ENCODE data around the gene CA7. TPM values are rescaled to one million over a fixed set of nuclear protein-coding genes. Genes with fewer than 3 reads are reported as not detected.

The CA7 gene
- total RNA-seq, 1 donor from 2014 or later, result not detected

- DNase-seq (ENCODE audit: low spot score), result peak; percentile 93
These were observed 28.9 kb downstream of the CA7 start for GRCh38 chr16:66872943-66873684.

GRCh38 chr16:66873685-66874055 is 29.5 kb downstream of the CA7 start:
- no peak for DNase-seq (ENCODE audit: low spot score)

- no peak for DNase-seq (ENCODE audit: low spot score)
These were observed 30.0 kb downstream of the CA7 start for GRCh38 chr16:66874079-66874775.

GRCh38 chr16:66878067-66878466 is 33.9 kb downstream of the CA7 start:
- DNase-seq (ENCODE audit: low spot score), result no peak

- peak; percentile 96 for DNase-seq (ENCODE audit: low spot score)
These were observed 36.2 kb downstream of the CA7 start, which contains the start of gene PDP2 for GRCh38 chr16:66880288-66881013. Gene PDP2 (plus strand): TSS chr16:66880515. CDS start chr16:66884285, 3,770 bp downstream.

- no peak for DNase-seq (ENCODE audit: low spot score)
These were observed 36.8 kb downstream of the CA7 start for GRCh38 chr16:66881014-66881417.

- DNase-seq (ENCODE audit: low spot score), result no peak
These were observed 37.3 kb downstream of the CA7 start for GRCh38 chr16:66881560-66881959.

GRCh38 chr16:66881964-66882508 is 37.8 kb downstream of the CA7 start:
- DNase-seq (ENCODE audit: low spot score), result no peak

- no peak for DNase-seq (ENCODE audit: low spot score)
These were observed 38.5 kb downstream of the CA7 start for GRCh38 chr16:66882702-66883101.

GRCh38 chr16:66885491-66885890 is 41.3 kb downstream of the CA7 start:
- no peak for DNase-seq (ENCODE audit: low spot score)

GRCh38 chr16:66886321-66886720 is 42.1 kb downstream of the CA7 start:
- DNase-seq (ENCODE audit: low spot score), result no peak

- no peak for DNase-seq (ENCODE audit: low spot score)
These were observed 42.7 kb downstream of the CA7 start for GRCh38 chr16:66886914-66887313.

GRCh38 chr16:66888647-66889615 is 44.7 kb downstream of the CA7 start:
- DNase-seq (ENCODE audit: low spot score), result no peak

- DNase-seq (ENCODE audit: low spot score), result no peak
These were observed 45.4 kb downstream of the CA7 start for GRCh38 chr16:66889622-66890021.

- DNase-seq (ENCODE audit: low spot score), result no peak
These were observed 46.6 kb downstream of the CA7 start for GRCh38 chr16:66890799-66891198.

GRCh38 chr16:66891360-66891759 is 47.1 kb downstream of the CA7 start:
- DNase-seq (ENCODE audit: low spot score), result no peak

GRCh38 chr16:66891797-66892196 is 47.6 kb downstream of the CA7 start:
- DNase-seq (ENCODE audit: low spot score), result no peak

GRCh38 chr16:66894055-66894454 is 49.8 kb downstream of the CA7 start:
- no peak for DNase-seq (ENCODE audit: low spot score)

GRCh38 chr16:66894948-66895688 is 50.9 kb downstream of the CA7 start:
- peak; percentile 82 for DNase-seq (ENCODE audit: low spot score)

GRCh38 chr16:66895689-66895979 is 51.4 kb downstream of the CA7 start:
- DNase-seq (ENCODE audit: low spot score), result no peak

GRCh38 chr16:66895999-66896398 is 51.8 kb downstream of the CA7 start:
- DNase-seq (ENCODE audit: low spot score), result no peak
